Chondrocyte (in vitro differentiated cells): ENCODE data around the gene NAA38. TPM values are rescaled to one million over a fixed set of nuclear protein-coding genes. Genes with fewer than 3 reads are reported as not detected.

Source experiments
- DNase-seq: peaks from one replicate; pipeline ENCODE4 v3.0.0; 2021; ENCODE audit warnings: mixed read lengths, low spot score
- H3K27ac Mint-ChIP-seq: one replicate; pipeline ENCODE4 v1.8.0; 2021; ENCODE audit warnings: mild to moderate bottlenecking, moderate library complexity, mixed read lengths; ENCODE audit not compliant: unreplicated experiment
- H3K27me3 Mint-ChIP-seq: 2 replicates; pipeline ENCODE4 v1.8.0; 2021; ENCODE audit warnings: low read depth, mixed read lengths
- H3K36me3 Mint-ChIP-seq: 2 replicates; pipeline ENCODE4 v1.8.0; 2021; ENCODE audit warnings: low read depth, mixed read lengths
- H3K4me1 Mint-ChIP-seq: 2 replicates; pipeline ENCODE4 v1.8.0; 2021; ENCODE audit warnings: low read depth, mild to moderate bottlenecking, mixed read lengths
- H3K4me3 Mint-ChIP-seq: one replicate; pipeline ENCODE4 v1.8.0; 2021; ENCODE audit warnings: mild to moderate bottlenecking, moderate library complexity, mixed read lengths; ENCODE audit not compliant: unreplicated experiment
- H3K9me3 Mint-ChIP-seq: 2 replicates; pipeline ENCODE4 v1.8.0; 2021; ENCODE audit warnings: low read depth, mixed read lengths
- CTCF ChIP-seq: fragments of 200-600 bp; sonication (generic); IDR thresholded peaks from 2 replicates; pipeline ENCODE4 v1.5.0; 2021; ENCODE audit warnings: antibody characterized with exemption, mild to moderate bottlenecking, moderate library complexity
- total RNA-seq: library from RNA; stranded (reverse); gene quantifications from 3 replicates; pipeline ENCODE4 v1.2.1, GENCODE V29; 2021

Gene NAA38
- total RNA-seq, 1 donor from 2014 or later: 52.9 TPM

DNA sequence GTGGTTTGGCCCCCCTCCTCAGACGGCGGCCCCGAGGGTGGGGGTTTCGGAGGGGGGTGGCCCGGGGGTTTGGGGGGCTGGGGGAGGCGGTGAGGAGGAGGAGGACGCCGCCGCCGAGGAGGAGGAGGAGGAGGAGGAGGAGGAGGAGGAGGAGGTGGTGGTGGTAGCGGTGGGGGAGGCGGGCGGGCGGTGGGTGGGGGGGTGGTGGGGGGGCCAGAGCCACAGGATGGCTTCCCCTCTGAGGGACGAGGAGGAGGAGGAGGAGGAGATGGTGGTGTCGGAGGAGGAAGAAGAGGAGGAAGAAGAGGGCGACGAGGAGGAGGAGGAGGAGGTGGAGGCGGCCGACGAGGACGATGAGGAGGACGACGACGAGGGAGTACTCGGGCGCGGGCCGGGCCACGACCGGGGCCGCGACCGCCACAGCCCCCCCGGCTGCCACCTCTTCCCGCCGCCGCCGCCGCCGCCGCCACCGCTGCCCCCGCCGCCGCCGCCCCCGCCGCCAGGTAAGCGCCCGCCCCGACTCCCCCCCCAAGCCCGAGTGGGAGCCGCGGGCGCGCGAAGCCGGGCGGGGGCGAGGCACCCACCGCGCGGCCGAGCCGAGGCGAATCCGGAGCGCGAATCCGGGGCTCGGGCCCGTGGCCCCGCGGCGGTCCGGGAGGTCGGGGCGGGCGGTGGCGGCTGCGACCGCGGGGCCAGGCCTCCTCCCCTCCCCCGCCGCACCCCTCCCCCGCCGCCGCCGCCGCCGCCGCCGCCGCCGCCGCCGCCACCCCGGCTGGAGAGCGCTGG, 27.4 kb upstream of the NAA38 start:
- Mint-ChIP-seq H3K27me3 (no peaks in the 10 kb centered on the region), H3K9me3 (no peaks in the 10 kb centered on the region), H3K4me3 (peak overlapping the region; percentile 68), H3K27ac (peak overlapping the region; percentile 80), H3K4me1 (peaks cover 3% of the 10 kb centered on the region), H3K36me3 (peaks cover 3% of the 10 kb centered on the region)
- no peak for DNase-seq
- TF ChIP-seq CTCF: no peak

DNA sequence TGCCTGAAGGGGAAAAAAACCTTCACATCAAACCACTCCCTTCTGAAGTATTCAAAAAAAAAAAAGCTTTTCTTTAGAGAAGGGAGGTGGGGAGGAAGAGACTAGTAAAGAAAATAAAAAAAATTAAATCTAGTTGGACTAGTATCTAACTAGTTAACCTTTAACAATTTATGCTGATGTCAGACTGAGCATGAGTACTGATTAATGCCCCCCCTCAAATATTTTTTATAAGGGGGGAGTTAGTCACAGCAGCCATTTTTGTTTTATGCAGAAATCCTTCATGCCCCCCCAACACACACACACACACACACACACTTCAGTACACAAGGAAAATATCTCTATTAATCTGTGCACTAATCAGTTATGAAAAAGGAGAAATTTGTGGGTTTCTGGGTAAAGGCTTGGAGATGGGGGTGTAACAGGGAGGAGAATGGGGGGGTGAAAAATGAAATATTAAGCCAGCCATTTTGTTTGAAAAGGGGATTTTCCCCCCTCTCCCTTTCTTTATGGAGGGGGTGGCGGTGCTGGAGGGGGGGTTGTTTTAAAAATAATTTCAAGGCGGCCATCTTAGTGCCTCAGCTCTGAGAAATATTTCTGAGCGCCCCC, 26.5 kb upstream of the NAA38 start:
- H3K4me3 Mint-ChIP-seq: peak overlapping the region; percentile 62
- H3K9me3 Mint-ChIP-seq: no peaks in the 10 kb centered on the region
- TF ChIP-seq CTCF: no peak
- H3K4me1 Mint-ChIP-seq: peaks cover 3% of the 10 kb centered on the region
- H3K27ac Mint-ChIP-seq: no peak overlapping the region
- H3K27me3 Mint-ChIP-seq: no peaks in the 10 kb centered on the region
- no peak for DNase-seq
- H3K36me3 Mint-ChIP-seq: peaks cover 1% of the 10 kb centered on the region

- no peak for DNase-seq
- no peak for TF ChIP-seq CTCF
- H3K27ac Mint-ChIP-seq: no peak overlapping the region
- no peaks in the 10 kb centered on the region for H3K9me3 Mint-ChIP-seq
- peaks cover 3% of the 10 kb centered on the region for H3K4me1 Mint-ChIP-seq
- peaks cover 1% of the 10 kb centered on the region for H3K36me3 Mint-ChIP-seq
- no peak overlapping the region for H3K4me3 Mint-ChIP-seq
- no peaks in the 10 kb centered on the region for H3K27me3 Mint-ChIP-seq
These were observed 25.3 kb upstream of the NAA38 start for GRCh38 chr17:7882629-7883028.

DNA sequence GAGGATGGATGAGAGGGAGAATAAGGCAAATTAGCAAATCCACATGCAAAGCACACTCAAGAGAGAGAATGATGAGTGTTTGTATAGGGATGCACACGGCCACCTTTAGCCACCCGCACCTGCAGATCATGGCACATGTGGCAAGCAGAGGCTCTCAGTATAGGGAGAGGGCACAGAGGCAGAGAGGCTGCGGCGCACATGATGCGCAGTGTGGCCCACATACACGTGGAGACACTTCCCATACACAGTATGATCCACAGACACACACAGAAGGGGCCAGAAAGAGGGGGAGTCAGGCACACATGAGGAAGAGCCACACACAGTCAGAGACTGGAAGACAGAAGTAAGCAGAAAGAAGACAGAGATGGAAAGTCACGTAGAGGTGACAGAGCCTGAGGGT, 24.7 kb upstream of the NAA38 start:
- TF ChIP-seq CTCF: no peak
- H3K4me1 Mint-ChIP-seq: peaks cover 3% of the 10 kb centered on the region
- H3K4me3 Mint-ChIP-seq: no peak overlapping the region

DNA sequence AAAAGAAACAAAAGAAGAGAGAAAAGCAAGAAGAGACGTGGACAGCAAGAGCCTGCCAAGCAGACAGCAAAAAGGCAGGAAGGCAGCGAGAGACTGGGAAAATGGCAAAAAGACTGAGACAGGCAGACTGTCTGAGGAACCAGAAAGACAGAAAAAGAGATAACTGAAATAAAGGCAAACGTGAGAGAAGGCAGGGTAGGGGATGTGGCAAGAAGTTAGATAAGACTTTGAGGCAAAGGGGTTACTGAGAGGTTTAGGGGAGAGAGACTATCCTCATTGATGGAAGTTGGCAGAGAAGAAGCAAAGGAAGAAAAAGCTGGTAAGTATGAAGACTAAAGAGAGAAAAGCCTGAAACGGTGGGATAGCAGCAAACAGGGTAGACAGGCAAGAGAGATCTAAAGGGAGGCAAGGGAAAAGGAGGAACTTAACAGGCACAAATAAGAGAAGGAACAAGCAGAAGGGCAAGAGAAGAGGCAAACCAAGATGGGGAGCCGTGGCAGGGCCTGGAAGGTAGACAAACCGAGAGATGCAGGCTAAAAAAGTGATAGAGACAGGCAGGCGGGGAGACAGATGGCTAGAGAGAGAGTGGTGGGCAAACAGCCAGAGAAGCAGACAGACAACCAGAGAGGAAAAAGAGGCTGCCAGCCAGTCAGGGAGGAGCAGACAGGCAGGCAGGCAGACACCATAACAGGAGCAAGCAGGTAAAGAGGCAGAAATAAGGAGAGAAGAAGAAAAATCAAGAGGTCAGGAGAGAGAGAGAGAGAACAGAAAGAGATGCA, 24.1 kb upstream of the NAA38 start:
- TF ChIP-seq CTCF: no peak
- Mint-ChIP-seq H3K27me3 (no peaks in the 10 kb centered on the region), H3K27ac (no peak overlapping the region), H3K4me3 (no peak overlapping the region), H3K4me1 (peaks cover 3% of the 10 kb centered on the region), H3K36me3 (peaks cover 6% of the 10 kb centered on the region), H3K9me3 (no peaks in the 10 kb centered on the region)
- DNase-seq: no peak

More for the DNA sequence above, 24.7 kb upstream of the NAA38 start:
- Mint-ChIP-seq H3K36me3 (peaks cover 4% of the 10 kb centered on the region), H3K9me3 (no peaks in the 10 kb centered on the region), H3K27ac (no peak overlapping the region), H3K27me3 (no peaks in the 10 kb centered on the region)
- DNase-seq: no peak
